NCI-H1436 (cell line): ENCODE results near the gene LAGE3.
"Not testable (repeated sequence)": the region's sequence is repeated elsewhere in the genome, so short reads cannot be mapped to it uniquely, and the experiment has no call there.

Source experiments
- DNase-seq: peaks from one replicate; lab custom pipeline; 2025; lab: John Stamatoyannopoulos, UW

Gene LAGE3

GRCh38 chrX:154501423-154501822 is 22.3 kb upstream of the LAGE3 start:
- DNase-seq: not testable (repeated sequence)

- DNase-seq: not testable (repeated sequence)
Observed at GRCh38 chrX:154496591-154497137, 17.6 kb upstream of the LAGE3 start.

GRCh38 chrX:154495472-154495922 is 16.4 kb upstream of the LAGE3 start:
- DNase-seq: no peak

- DNase-seq: no peak
Observed at GRCh38 chrX:154494715-154495114, 15.6 kb upstream of the LAGE3 start.

GRCh38 chrX:154490414-154491083 is 11.5 kb upstream of the LAGE3 start, which contains the start of gene SLC10A3:
TSS of gene SLC10A3 (minus strand) at chrX:154490629. CDS start at chrX:154488940, 1,689 bp downstream.
- DNase-seq: peak; percentile 94

- no peak for DNase-seq
Observed at GRCh38 chrX:154490021-154490413, 10.9 kb upstream of the LAGE3 start.

- no peak for DNase-seq
Observed at GRCh38 chrX:154489182-154489581, 10.1 kb upstream of the LAGE3 start.

GRCh38 chrX:154488336-154489075 is 9.4 kb upstream of the LAGE3 start:
- DNase-seq: no peak

GRCh38 chrX:154487518-154488290 is 8.6 kb upstream of the LAGE3 start:
- no peak for DNase-seq

- peak; percentile 62 for DNase-seq
Observed at GRCh38 chrX:154486396-154487207, 7.5 kb upstream of the LAGE3 start, which contains the start of gene UBL4A. TSS of gene UBL4A (minus strand) at chrX:154486615. CDS start at chrX:154486584, 31 bp downstream.

GRCh38 chrX:154486052-154486395 is 6.9 kb upstream of the LAGE3 start:
- no peak for DNase-seq

- no peak for DNase-seq
Observed at GRCh38 chrX:154485150-154486051, 6.3 kb upstream of the LAGE3 start.

- DNase-seq: no peak
Observed at GRCh38 chrX:154484255-154485149, 5.4 kb upstream of the LAGE3 start.

GRCh38 chrX:154483325-154483724 is 4.2 kb upstream of the LAGE3 start:
- DNase-seq: no peak

GRCh38 chrX:154482786-154483185 is 3.7 kb upstream of the LAGE3 start:
- no peak for DNase-seq

- no peak for DNase-seq
Observed at GRCh38 chrX:154481911-154482601, 3.0 kb upstream of the LAGE3 start.

- DNase-seq: no peak
Observed at GRCh38 chrX:154481195-154481594, 2.1 kb upstream of the LAGE3 start.

GRCh38 chrX:154477891-154478477 is 1.1 kb downstream of the LAGE3 start:
- DNase-seq: no peak
